GM23338 (cell line): ENCODE measurements around the gene ERCC1. TPM values are rescaled to one million over a fixed set of nuclear protein-coding genes. Genes with fewer than 3 reads are reported as not detected.

Experiments used
- ATAC-seq: fragments of 200-7000 bp; cut with Tn5 transposase; 3 replicates; pipeline ENCODE4 v1.9.1; 2020
- DNase-seq: peaks from one replicate; pipeline ENCODE4 v3.0.0-alpha.2; 2015; ENCODE audit warnings: low spot score
- H2AFZ ChIP-seq: fragments of 200-600 bp; sonication (generic); 2 replicates; pipeline ENCODE4 v1.8.0; 2016; ENCODE audit warnings: antibody characterized with exemption, mild to moderate bottlenecking, moderate library complexity
- H3F3A ChIP-seq: fragments of 200-600 bp; sonication (generic); replicated peaks from 2 replicates; pipeline ENCODE4 v1.8.0; 2017; ENCODE audit warnings: antibody characterized with exemption, mixed run types, low read depth
- H3K27ac ChIP-seq: fragments of 200-600 bp; sonication (generic); 2 replicates; pipeline ENCODE4 v1.6.1; 2016; ENCODE audit warnings: low read depth
- H3K27me3 ChIP-seq: fragments of 200-600 bp; sonication (generic); 2 replicates; pipeline ENCODE4 v1.8.0; 2016; ENCODE audit warnings: mild to moderate bottlenecking, mixed run types, moderate library complexity; ENCODE audit not compliant: insufficient read depth
- H3K36me3 ChIP-seq: fragments of 200-600 bp; sonication (generic); 2 replicates; pipeline ENCODE4 v1.8.0; 2016; ENCODE audit warnings: mild to moderate bottlenecking; ENCODE audit not compliant: insufficient read depth
- H3K4me1 ChIP-seq: fragments of 200-600 bp; sonication (generic); 2 replicates; pipeline ENCODE4 v1.8.0; 2016; ENCODE audit warnings: mild to moderate bottlenecking, moderate library complexity; ENCODE audit not compliant: insufficient read depth
- H3K4me2 ChIP-seq: fragments of 200-600 bp; sonication (generic); 2 replicates; pipeline ENCODE4 v1.7.1; 2017; ENCODE audit warnings: mixed run types
- H3K4me3 ChIP-seq: fragments of 200-600 bp; sonication (generic); 2 replicates; pipeline ENCODE4 v1.6.1; 2016; ENCODE audit warnings: mixed run types
- H3K79me2 ChIP-seq: fragments of 200-600 bp; sonication (generic); replicated peaks from 2 replicates; pipeline ENCODE4 v1.8.0; 2017; ENCODE audit warnings: mild to moderate bottlenecking; ENCODE audit not compliant: insufficient read depth
- H3K9me2 ChIP-seq: fragments of 200-600 bp; sonication (generic); 2 replicates; pipeline ENCODE4 v1.8.0; 2017; ENCODE audit not compliant: insufficient read depth
- H4K20me1 ChIP-seq: fragments of 200-600 bp; sonication (generic); replicated peaks from 2 replicates; pipeline ENCODE4 v1.8.0; 2017; ENCODE audit warnings: mild to moderate bottlenecking; ENCODE audit not compliant: insufficient read depth
- H3K27ac Mint-ChIP-seq: 2 replicates; pipeline ENCODE4 v1.8.0; 2020; ENCODE audit warnings: inconsistent platforms, mild to moderate bottlenecking, moderate library complexity, mixed read lengths
- H3K27me3 Mint-ChIP-seq: 3 replicates; pipeline ENCODE4 v1.8.0; 2022; ENCODE audit warnings: low read depth, mild to moderate bottlenecking, moderate library complexity, mixed read lengths, inconsistent platforms; ENCODE audit not compliant: insufficient read depth, poor library complexity
- H3K36me3 Mint-ChIP-seq: 3 replicates; pipeline ENCODE4 v1.8.0; 2021; ENCODE audit warnings: low read depth, mild to moderate bottlenecking, inconsistent platforms, moderate library complexity, mixed read lengths
- H3K4me1 Mint-ChIP-seq: 3 replicates; pipeline ENCODE4 v1.8.0; 2020; ENCODE audit warnings: mild to moderate bottlenecking, inconsistent platforms, mixed read lengths
- H3K4me3 Mint-ChIP-seq: 3 replicates; pipeline ENCODE4 v1.8.0; 2021; ENCODE audit warnings: moderate library complexity, mild to moderate bottlenecking, inconsistent platforms, mixed read lengths
- H3K9me3 Mint-ChIP-seq: 3 replicates; pipeline ENCODE4 v1.8.0; 2020; ENCODE audit warnings: moderate library complexity, mild to moderate bottlenecking, inconsistent platforms, mixed read lengths
- CREB1 ChIP-seq: fragments of 250-450 bp; sonication (Bioruptor Pico); IDR thresholded peaks from 2 replicates; pipeline ENCODE4 v1.5.0; 2020; ENCODE audit warnings: low read depth, mild to moderate bottlenecking, moderate library complexity
- POLR2AphosphoS5 ChIP-seq: IDR thresholded peaks from 2 replicates; pipeline ENCODE4 v1.6.1; 2016; ENCODE audit warnings: antibody characterized with exemption, low read depth
- REST ChIP-seq: IDR thresholded peaks from one replicate; pipeline ENCODE4 v1.6.1; 2018; ENCODE audit warnings: antibody characterized with exemption; ENCODE audit not compliant: unreplicated experiment
- STAT1 ChIP-seq: IDR thresholded peaks from one replicate; pipeline ENCODE4 v1.6.1; 2016; ENCODE audit warnings: antibody characterized with exemption; ENCODE audit not compliant: unreplicated experiment
- ZNF331 ChIP-seq: fragments of 250-450 bp; sonication (Bioruptor Pico); IDR thresholded peaks from 2 replicates; pipeline ENCODE4 v1.5.0; 2020; ENCODE audit warnings: low read depth, mild to moderate bottlenecking, moderate library complexity
- polyA plus RNA-seq: library from polyadenylated mRNA; unstranded; fragments of >200 nt; fragmentation: Nextera tagmentation; extraction: Ambion mirVana; gene quantifications from 2 replicates; pipeline ENCODE4 v1.2.1, GENCODE V29; 2016
- total RNA-seq: library from RNA; depleted of rRNA; stranded (reverse); fragments of >200 nt; shearing (Covaris generic); gene quantifications from 2 replicates; pipeline ENCODE4 v1.2.3, GENCODE V29; 2014
- TF ChIP-seq, protein P1 (sequence below), 2 experiments: fragments of 200-600 bp in 1 of 2; sonication (generic) in 1 of 2; conservative IDR thresholded peaks; 2 replicates each; pipeline versions ENCODE4 v1.5.1 to v1.6.1; 2016 to 2017; ENCODE audit warnings: antibody characterized with exemption in 2 of 2, low read depth in 2 of 2, mild to moderate bottlenecking in 2 of 2, moderate library complexity in 1 of 2
- TF ChIP-seq, protein P2 (sequence below): IDR thresholded peaks from 2 replicates; pipeline ENCODE4 v1.6.1; 2016; ENCODE audit warnings: antibody characterized with exemption

The ERCC1 gene
- total and polyA plus RNA-seq, 2 experiments from 2014 or later = 39.0 to 52.3 TPM

- peak within 1 kb of the TSS; percentile 89 for H3K4me3 ChIP-seq
- H3K79me2 ChIP-seq = peaks cover 25% of the 10 kb centered on the region
- peaks cover 10% of the 10 kb centered on the region; the same call in 1 of the 2 replicates for H3K4me1 ChIP-seq
- no peaks in the 10 kb centered on the region for H3K27me3 ChIP-seq
- ATAC-seq (peak; percentile 96), DNase-seq (peak; percentile 100)
- TF ChIP-seq CREB1 (CRISPR knock-in tag) (peak; percentile 64), ZNF331 (no peak), STAT1 (no peak), REST (no peak), POLR2AphosphoS5 (peak; percentile 86)
- Mint-ChIP-seq H3K36me3 (peaks cover 21% of the 10 kb centered on the region), H3K4me3 (peak within 1 kb of the TSS; percentile 82), H3K27ac (peak within 1 kb of the TSS; percentile 98), H3K27me3 (peaks cover 18% of the 10 kb centered on the region), H3K9me3 (no peaks in the 10 kb centered on the region), H3K4me1 (peaks cover 15% of the 10 kb centered on the region)
- peaks cover 14% of the 10 kb centered on the region; the same call in 1 of the 2 replicates for H4K20me1 ChIP-seq
- peaks cover 6% of the 10 kb centered on the region for H3F3A ChIP-seq
- no peaks in the 10 kb centered on the region for H3K9me2 ChIP-seq
- H3K27ac ChIP-seq = peak within 1 kb of the TSS; percentile 96
- peaks cover 17% of the 10 kb centered on the region for H3K36me3 ChIP-seq
- peak within 1 kb of the TSS; percentile 80 for H2AFZ ChIP-seq
- H3K4me2 ChIP-seq = peak within 1 kb of the TSS; percentile 92
These were observed 53.1 kb downstream of the ERCC1 start, which contains the start of gene ERCC2 for GRCh38 chr19:45370410-45371204. ERCC2 (minus strand) TSS chr19:45370573; CDS start chr19:45370540, 33 bp downstream.

DNA sequence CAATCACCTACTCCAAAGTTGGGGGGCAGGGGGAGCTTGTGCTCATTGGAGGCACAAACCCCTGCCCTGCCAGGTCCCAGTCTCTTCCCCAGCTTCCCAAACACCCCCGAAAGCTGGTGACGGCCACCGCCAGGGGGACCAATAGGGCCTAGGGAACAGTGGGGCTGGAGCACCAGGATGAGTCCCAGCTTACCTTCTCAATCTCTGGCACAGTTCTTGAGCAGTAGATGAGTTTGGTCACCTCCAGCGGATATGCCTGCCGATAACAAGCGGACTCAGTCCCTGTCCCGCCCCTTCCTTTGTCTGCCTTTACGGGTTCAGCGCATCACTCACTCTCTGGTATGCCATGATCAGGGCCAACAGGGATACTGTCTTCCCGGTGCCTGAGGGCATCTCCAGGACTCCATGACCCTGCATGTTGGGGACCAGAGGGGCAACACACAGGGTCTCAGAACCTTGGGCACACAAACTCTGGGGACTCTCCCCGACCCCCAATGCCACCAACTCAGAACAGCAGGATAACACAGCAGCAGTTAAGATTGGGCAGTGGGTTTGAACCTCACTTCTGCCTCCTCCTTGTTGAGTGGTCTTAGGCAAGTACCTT, 54.9 kb downstream of the ERCC1 start:
- no peak overlapping the region for H2AFZ ChIP-seq
- peaks cover 25% of the 10 kb centered on the region for H3K79me2 ChIP-seq
- peak; percentile 40 for DNase-seq
- H3K36me3 ChIP-seq = peaks cover 17% of the 10 kb centered on the region
- H3K4me1 ChIP-seq = peaks cover 10% of the 10 kb centered on the region; the same call in 1 of the 2 replicates
- peaks cover 6% of the 10 kb centered on the region for H3F3A ChIP-seq
- no peak for ATAC-seq
- no peak overlapping the region for H3K27ac ChIP-seq
- H3K27ac Mint-ChIP-seq = no peak overlapping the region
- no peaks in the 10 kb centered on the region for H3K27me3 ChIP-seq
- peaks cover 21% of the 10 kb centered on the region for H3K36me3 Mint-ChIP-seq
- peak overlapping the region; percentile 69 for H3K4me3 Mint-ChIP-seq
- peaks cover 14% of the 10 kb centered on the region; the same call in 1 of the 2 replicates for H4K20me1 ChIP-seq
- no peaks in the 10 kb centered on the region for H3K9me3 Mint-ChIP-seq
- H3K27me3 Mint-ChIP-seq = peaks cover 18% of the 10 kb centered on the region
- peak overlapping the region; percentile 92 for H3K4me2 ChIP-seq
- H3K9me2 ChIP-seq = no peaks in the 10 kb centered on the region
- H3K4me3 ChIP-seq = peak overlapping the region; percentile 89
- H3K4me1 Mint-ChIP-seq = peaks cover 15% of the 10 kb centered on the region
- TF ChIP-seq, protein P1, sequence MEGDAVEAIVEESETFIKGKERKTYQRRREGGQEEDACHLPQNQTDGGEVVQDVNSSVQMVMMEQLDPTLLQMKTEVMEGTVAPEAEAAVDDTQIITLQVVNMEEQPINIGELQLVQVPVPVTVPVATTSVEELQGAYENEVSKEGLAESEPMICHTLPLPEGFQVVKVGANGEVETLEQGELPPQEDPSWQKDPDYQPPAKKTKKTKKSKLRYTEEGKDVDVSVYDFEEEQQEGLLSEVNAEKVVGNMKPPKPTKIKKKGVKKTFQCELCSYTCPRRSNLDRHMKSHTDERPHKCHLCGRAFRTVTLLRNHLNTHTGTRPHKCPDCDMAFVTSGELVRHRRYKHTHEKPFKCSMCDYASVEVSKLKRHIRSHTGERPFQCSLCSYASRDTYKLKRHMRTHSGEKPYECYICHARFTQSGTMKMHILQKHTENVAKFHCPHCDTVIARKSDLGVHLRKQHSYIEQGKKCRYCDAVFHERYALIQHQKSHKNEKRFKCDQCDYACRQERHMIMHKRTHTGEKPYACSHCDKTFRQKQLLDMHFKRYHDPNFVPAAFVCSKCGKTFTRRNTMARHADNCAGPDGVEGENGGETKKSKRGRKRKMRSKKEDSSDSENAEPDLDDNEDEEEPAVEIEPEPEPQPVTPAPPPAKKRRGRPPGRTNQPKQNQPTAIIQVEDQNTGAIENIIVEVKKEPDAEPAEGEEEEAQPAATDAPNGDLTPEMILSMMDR (conservative IDR thresholded peaks at IDR 0.05; ENCODE audit: low read depth in 2 of 2) = peak; percentile 29 to 57
- TF ChIP-seq, protein P2, sequence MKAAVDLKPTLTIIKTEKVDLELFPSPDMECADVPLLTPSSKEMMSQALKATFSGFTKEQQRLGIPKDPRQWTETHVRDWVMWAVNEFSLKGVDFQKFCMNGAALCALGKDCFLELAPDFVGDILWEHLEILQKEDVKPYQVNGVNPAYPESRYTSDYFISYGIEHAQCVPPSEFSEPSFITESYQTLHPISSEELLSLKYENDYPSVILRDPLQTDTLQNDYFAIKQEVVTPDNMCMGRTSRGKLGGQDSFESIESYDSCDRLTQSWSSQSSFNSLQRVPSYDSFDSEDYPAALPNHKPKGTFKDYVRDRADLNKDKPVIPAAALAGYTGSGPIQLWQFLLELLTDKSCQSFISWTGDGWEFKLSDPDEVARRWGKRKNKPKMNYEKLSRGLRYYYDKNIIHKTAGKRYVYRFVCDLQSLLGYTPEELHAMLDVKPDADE = no peak
